Ectodermal cell (in vitro differentiated cells): ENCODE data around the gene MAVS. TPM values are rescaled to one million over a fixed set of nuclear protein-coding genes. Genes with fewer than 3 reads are reported as not detected.
A peak's percentile ranks its signal among the peaks of the same experiment; 100 is the strongest.

Experiments used
- H3K27ac ChIP-seq: 2 replicates; pipeline ENCODE4 v1.7.0; 2013; ENCODE audit warnings: mild to moderate bottlenecking, low read depth, low read length; ENCODE audit not compliant: insufficient read depth, poor library complexity, severe bottlenecking
- H3K27me3 ChIP-seq: 2 replicates; pipeline ENCODE4 v1.7.0; 2013; ENCODE audit warnings: mild to moderate bottlenecking, low read length; ENCODE audit not compliant: insufficient read depth, control insufficient read depth, poor library complexity, severe bottlenecking
- H3K36me3 ChIP-seq: one replicate; pipeline ENCODE4 v1.7.0; 2013; ENCODE audit warnings: low read length; ENCODE audit not compliant: control insufficient read depth, insufficient read depth
- H3K4me1 ChIP-seq: one replicate; pipeline ENCODE4 v1.7.0; 2013; ENCODE audit warnings: low read length; ENCODE audit not compliant: control insufficient read depth, insufficient read depth
- H3K4me3 ChIP-seq: 2 replicates; pipeline ENCODE4 v1.7.0; 2013; ENCODE audit warnings: low read depth, low read length, control low read depth; ENCODE audit not compliant: insufficient read depth
- H3K9me3 ChIP-seq: 2 replicates; pipeline ENCODE4 v1.7.0; 2013; ENCODE audit warnings: mild to moderate bottlenecking, low read length, moderate library complexity; ENCODE audit not compliant: control insufficient read depth
- WGBS, 2 experiments: methylation state at CpG; one replicate each; pipeline ENCODE4 v1.1.7; 2013; ENCODE audit warnings: missing lambda C conversion rate in 2 of 2; 5-methylcytosine and 5-hydroxymethylcytosine counted together
- polyA plus RNA-seq, 4 experiments: library from polyadenylated mRNA; stranded (reverse); fragments of 50-300 nt; gene quantifications; one replicate each; pipeline ENCODE4 v1.2.3, GENCODE V29; 2013

Gene MAVS
- polyA plus RNA-seq (2013, experiment 1 of 4): 18.8 TPM
- 22.8 TPM for polyA plus RNA-seq (2013, experiment 2 of 4)
- polyA plus RNA-seq (2013, experiment 3 of 4): 14.4 TPM
- polyA plus RNA-seq (2013, experiment 4 of 4): 15.8 TPM

DNA sequence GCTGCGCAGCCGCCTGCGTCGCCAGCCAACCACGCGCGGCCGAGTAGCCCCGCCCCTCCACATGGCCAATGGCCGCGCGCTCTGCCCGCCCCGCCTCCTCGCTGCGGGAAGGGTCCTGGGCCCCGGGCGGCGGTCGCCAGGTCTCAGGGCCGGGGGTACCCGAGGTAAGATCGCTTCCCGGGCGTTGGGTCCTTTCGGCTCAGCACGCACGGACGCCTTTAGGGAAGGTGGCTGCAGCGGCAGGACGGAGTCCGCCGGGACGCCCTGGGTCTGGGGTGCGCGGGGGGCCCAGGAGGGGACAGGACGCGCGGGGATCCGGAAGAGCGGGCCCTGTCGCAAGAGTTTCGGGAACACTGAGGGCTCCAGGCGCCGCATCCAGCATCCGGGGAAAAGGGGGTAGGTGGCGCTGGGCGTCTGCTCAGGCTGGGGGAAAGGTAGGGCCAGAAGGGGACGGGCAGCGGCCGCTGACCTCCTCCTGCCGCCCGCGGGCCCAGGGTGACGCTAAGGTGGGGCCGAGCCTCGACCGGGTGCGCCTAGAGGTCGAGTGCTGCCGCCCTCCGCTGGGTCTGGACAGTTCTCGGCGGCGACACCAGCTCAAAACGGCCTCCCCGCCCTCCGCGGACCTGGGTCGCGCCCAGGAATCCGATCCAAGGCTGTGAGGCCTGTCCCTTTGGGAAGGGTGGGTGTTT is at the start of gene MAVS:
Gene MAVS, plus strand, starts transcription at position 95 of the 689 bp plus-strand sequence. CDS start 7,791 bp downstream, outside the sequence.
- no peaks in the 10 kb centered on the region for H3K9me3 ChIP-seq
- no peaks in the 10 kb centered on the region for H3K27me3 ChIP-seq
- peaks cover 4% of the 10 kb centered on the region for H3K4me1 ChIP-seq
- H3K27ac ChIP-seq: no peak within 1 kb of the TSS
- WGBS, 2 experiments: 1% methylated on average over 72 of the region's 72 CpGs
- no peaks in the 10 kb centered on the region for H3K36me3 ChIP-seq
- H3K4me3 ChIP-seq: peak within 1 kb of the TSS; percentile 72

DNA sequence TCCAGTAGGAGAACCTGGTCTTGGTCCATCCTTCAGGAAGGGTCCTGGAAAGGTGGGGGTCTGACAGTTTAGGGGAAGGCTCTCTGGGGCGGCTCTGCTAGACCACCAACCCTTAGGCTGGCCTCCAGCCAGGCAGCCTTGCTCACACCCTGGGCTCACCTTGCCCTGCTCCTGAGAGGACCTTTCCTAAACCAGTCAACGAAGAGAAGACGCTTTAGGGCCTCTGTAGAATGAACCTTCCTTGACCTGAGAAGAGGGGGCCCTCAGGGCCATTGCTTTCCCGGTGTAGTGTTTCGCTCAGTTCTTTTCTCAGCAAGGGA is 49.4 kb upstream of the MAVS start:
- H3K27me3 ChIP-seq: peaks cover 30% of the 10 kb centered on the region
- H3K27ac ChIP-seq: no peak overlapping the region
- peaks cover 5% of the 10 kb centered on the region for H3K36me3 ChIP-seq
- peaks cover 21% of the 10 kb centered on the region for H3K4me1 ChIP-seq
- H3K4me3 ChIP-seq: peak overlapping the region; percentile 52
- WGBS, 2 experiments: 80 to 81% methylated on average over 5 of the region's 5 CpGs
- no peaks in the 10 kb centered on the region for H3K9me3 ChIP-seq

DNA sequence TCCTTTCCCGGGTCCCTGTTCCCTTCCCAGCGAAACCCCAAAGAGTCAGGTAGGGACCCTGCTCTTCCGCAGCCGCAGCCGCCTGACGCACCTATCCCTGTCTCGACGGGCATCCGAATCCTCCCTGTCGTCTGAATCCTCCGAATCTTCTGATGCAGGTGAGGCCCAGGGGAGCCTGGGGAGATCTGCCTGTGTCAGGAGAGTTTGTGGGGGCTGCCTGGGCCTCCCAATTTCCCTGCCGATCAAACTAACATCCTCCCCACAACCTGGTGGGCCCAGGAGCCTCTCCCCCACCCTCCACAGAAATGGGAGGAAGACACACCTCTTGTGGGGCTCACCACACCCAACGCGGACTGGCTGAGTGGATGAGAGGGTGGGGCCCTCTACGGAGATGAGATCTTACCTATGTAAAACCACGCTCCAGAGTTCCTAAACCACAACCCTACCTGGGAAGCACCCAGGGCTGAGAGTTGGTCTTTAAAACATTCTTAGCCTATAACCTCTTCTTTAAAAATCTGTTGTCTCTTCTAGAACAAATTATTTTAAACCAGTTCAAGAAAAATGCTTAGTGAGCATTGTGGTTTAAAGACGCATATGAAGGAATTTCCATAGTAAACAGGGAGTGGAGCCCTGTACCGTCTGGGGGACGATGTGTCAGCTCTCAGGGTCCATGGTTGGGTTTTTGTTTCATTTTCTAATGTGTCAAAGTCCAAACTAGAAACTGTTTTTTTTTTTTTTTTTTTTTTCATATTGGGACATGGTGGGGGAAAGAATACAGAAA is 48.9 kb upstream of the MAVS start:
- no peaks in the 10 kb centered on the region for H3K9me3 ChIP-seq
- peaks cover 5% of the 10 kb centered on the region for H3K36me3 ChIP-seq
- no peak overlapping the region for H3K27ac ChIP-seq
- no peak overlapping the region for H3K4me3 ChIP-seq
- H3K27me3 ChIP-seq: peaks cover 30% of the 10 kb centered on the region
- WGBS, 2 experiments: 82 to 87% methylated on average over 19 of the region's 19 CpGs
- peaks cover 21% of the 10 kb centered on the region for H3K4me1 ChIP-seq

DNA sequence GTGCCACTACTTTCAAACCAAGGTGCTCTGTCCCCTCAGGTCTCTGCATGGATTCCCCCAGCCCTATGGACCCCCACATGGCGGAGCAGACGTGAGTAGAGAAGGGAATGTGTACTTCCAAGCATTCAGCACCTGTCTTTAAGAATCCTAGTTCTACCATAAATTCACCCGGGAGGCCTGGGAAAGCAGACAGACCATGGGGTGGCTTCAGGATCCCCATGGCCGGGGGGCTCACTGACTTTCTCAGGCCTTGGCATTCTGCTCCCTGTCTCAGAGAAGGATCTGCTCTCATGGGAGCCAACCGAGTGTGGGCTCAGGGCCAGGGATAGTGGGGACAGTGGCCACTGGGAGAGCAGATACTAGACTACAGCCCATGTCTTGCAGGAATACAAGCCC is 48.3 kb upstream of the MAVS start:
- Histone ChIP-seq H3K4me3 (no peak overlapping the region), H3K9me3 (no peaks in the 10 kb centered on the region), H3K36me3 (peaks cover 5% of the 10 kb centered on the region), H3K27me3 (peaks cover 30% of the 10 kb centered on the region), H3K4me1 (peaks cover 21% of the 10 kb centered on the region), H3K27ac (no peak overlapping the region)
- WGBS, 2 experiments: 86 to 91% methylated on average over 5 of the region's 5 CpGs

DNA sequence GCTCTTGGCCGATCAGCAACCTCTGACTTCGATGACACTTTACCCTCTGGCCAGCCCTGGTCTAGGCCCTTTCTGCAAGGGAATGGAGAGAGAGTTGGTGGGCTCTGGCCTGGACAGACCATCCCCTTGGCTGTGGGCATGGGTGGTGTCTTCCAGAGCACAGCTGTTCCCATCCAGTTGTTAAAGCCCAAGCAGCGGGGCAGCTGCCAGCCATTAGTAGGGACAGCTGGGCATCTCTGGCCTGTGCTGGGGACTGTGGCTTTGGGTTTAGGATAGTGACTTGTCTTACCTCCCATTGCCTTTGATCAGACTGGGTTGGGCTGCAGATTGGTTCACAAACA is 47.8 kb upstream of the MAVS start:
- Histone ChIP-seq H3K27ac (no peak overlapping the region), H3K36me3 (peaks cover 5% of the 10 kb centered on the region), H3K4me1 (peaks cover 21% of the 10 kb centered on the region), H3K4me3 (no peak overlapping the region), H3K27me3 (peaks cover 30% of the 10 kb centered on the region), H3K9me3 (no peaks in the 10 kb centered on the region)
- WGBS, 2 experiments: 92% methylated on average over 3 of the region's 3 CpGs

DNA sequence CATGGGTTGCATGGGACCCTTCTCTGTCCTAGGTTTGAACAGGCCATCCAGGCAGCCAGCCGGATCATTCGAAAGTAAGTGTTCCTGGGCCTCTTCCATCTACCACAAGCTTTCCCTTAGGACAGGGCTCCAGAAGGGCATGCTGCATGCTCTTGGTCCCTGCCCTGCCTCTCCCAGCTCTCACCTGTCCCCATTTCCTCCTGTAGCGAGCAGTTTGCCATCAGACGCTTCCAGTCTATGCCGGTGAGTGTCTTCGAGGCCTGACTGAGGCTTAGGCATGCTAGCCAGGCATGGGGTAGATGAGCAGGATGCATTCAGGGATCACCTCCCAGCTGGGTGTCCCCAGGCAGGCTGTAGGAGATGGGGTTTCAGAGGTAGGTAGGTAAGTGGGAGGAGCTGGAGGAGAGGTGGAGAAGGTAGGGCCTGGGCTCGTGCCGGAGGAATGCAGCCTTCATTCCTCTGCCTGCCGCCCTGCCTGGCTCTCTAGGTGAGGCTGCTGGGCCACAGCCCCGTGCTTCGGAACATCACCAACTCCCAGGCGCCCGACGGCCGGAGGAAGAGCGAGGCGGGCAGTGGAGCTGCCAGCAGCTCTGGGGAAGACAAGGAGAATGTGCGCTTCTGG is 46.3 kb upstream of the MAVS start:
- WGBS, 2 experiments: 79% methylated on average over 18 of the region's 18 CpGs
- H3K4me1 ChIP-seq: peaks cover 21% of the 10 kb centered on the region
- H3K27ac ChIP-seq: peak overlapping the region; percentile 90
- H3K4me3 ChIP-seq: no peak overlapping the region
- H3K36me3 ChIP-seq: peaks cover 5% of the 10 kb centered on the region
- H3K9me3 ChIP-seq: no peaks in the 10 kb centered on the region
- H3K27me3 ChIP-seq: peaks cover 19% of the 10 kb centered on the region

DNA sequence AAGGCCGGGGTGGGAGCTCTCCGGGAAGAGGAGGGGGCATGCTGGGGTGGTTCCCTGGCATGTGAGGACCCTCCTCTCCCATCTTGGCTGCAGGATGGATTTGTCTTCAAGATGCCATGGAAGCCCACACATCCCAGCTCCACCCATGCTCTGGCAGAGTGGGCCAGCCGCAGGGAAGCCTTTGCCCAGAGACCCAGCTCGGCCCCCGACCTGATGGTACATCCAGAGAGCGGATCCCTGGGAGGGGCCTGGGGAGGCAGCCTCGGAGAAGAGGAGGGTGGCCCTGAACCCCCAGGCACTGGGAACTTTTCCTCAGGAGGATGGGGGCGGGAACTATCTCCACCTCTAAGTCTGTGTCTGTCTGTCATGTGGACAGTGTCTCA is 45.8 kb upstream of the MAVS start:
- 94% methylated on average over 8 of the region's 8 CpGs for WGBS, 2 experiments
- Histone ChIP-seq H3K27ac (no peak overlapping the region), H3K36me3 (peaks cover 5% of the 10 kb centered on the region)

DNA sequence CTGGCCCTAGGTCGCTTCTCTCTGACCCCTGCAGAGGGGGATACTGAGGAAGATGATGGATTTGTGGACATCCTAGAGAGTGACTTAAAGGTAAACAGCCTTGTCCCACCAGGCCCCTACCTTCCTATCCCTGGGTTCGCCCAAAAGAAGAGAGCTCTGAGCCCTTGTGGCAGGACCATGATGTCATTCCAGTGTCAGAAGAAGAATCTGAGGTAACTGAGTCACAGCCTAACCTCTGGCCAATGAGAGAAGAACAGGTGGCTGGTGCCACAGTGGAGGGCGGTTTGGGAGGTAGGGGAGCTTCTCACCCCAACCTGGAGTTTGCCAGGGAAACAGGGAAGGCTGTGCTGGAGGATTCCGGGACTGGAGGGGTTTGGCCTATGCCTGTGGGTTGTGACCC is 45.3 kb upstream of the MAVS start:
- H3K4me1 ChIP-seq: peaks cover 21% of the 10 kb centered on the region
- WGBS, 2 experiments: 95 to 97% methylated on average over 4 of the region's 4 CpGs
- H3K27ac ChIP-seq: no peak overlapping the region
- no peak overlapping the region for H3K4me3 ChIP-seq
- H3K9me3 ChIP-seq: no peaks in the 10 kb centered on the region
- peaks cover 14% of the 10 kb centered on the region for H3K27me3 ChIP-seq
- H3K36me3 ChIP-seq: peaks cover 5% of the 10 kb centered on the region

More for the DNA sequence above, 45.8 kb upstream of the MAVS start:
- no peaks in the 10 kb centered on the region for H3K9me3 ChIP-seq
- H3K4me1 ChIP-seq: peaks cover 21% of the 10 kb centered on the region
- no peak overlapping the region for H3K4me3 ChIP-seq
- H3K27me3 ChIP-seq: peaks cover 14% of the 10 kb centered on the region

DNA sequence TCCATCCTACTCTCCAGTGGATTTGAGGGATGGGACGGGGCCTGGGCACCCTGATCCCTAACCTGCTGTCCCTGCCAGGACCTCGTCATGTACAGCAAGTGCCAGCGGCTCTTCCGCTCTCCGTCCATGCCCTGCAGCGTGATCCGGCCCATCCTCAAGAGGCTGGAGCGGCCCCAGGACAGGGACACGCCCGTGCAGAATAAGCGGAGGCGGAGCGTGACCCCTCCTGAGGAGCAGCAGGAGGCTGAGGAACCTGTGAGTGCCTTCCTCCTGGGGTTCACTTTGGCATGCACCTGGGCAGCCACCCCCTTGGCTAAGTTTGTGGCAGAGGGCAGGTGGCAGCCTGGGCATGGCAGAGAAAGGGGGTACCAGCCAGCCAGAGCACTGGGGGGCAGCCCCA is 44.8 kb upstream of the MAVS start:
- WGBS, 2 experiments: 96 to 98% methylated on average over 13 of the region's 13 CpGs
- peaks cover 5% of the 10 kb centered on the region for H3K36me3 ChIP-seq

DNA sequence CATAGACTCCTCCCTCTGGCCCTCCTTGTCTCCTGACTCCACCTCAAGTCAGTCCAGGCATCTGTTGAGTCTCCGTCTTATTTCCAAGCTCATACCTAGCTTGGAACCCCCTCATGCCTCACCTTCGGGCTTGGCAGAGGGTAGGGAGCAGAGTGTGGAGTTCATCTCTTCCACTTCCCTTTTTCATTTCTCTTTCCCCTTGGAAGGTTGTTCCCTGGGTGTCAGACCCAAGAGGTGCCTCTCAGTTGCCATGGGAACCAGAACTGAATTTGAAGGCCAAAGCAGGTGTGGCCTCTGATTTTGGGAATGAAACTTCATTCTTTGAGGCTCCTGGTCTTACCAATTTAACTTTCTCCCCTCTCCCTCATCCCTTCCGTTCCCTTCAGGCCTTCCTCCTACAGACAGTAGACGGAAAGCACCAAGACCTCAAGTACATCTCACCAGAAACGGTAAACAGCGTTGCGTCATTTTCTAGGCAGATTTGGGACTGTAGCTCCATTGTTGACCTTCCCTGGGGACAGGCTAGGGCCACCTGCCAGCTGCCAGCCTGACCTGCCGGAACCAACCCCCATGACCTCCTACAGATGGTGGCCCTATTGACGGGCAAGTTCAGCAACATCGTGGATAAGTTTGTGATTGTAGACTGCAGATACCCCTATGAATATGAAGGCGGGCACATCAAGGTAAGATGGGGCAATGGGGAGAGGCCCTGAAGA is 44.0 kb upstream of the MAVS start:
- H3K36me3 ChIP-seq: peaks cover 5% of the 10 kb centered on the region
- peaks cover under 1% of the 10 kb centered on the region for H3K27me3 ChIP-seq
- WGBS, 2 experiments: 93 to 95% methylated on average over 11 of the region's 11 CpGs
- no peak overlapping the region for H3K27ac ChIP-seq
- H3K4me3 ChIP-seq: no peak overlapping the region
- no peaks in the 10 kb centered on the region for H3K9me3 ChIP-seq
- H3K4me1 ChIP-seq: peaks cover 28% of the 10 kb centered on the region

More for the DNA sequence above, 44.8 kb upstream of the MAVS start:
- H3K27me3 ChIP-seq: peaks cover 9% of the 10 kb centered on the region
- peaks cover 21% of the 10 kb centered on the region for H3K4me1 ChIP-seq
- H3K9me3 ChIP-seq: no peaks in the 10 kb centered on the region
- no peak overlapping the region for H3K27ac ChIP-seq
- no peak overlapping the region for H3K4me3 ChIP-seq
